ENCODE data around the gene DSCAM.

DSCAM gene

DNA sequence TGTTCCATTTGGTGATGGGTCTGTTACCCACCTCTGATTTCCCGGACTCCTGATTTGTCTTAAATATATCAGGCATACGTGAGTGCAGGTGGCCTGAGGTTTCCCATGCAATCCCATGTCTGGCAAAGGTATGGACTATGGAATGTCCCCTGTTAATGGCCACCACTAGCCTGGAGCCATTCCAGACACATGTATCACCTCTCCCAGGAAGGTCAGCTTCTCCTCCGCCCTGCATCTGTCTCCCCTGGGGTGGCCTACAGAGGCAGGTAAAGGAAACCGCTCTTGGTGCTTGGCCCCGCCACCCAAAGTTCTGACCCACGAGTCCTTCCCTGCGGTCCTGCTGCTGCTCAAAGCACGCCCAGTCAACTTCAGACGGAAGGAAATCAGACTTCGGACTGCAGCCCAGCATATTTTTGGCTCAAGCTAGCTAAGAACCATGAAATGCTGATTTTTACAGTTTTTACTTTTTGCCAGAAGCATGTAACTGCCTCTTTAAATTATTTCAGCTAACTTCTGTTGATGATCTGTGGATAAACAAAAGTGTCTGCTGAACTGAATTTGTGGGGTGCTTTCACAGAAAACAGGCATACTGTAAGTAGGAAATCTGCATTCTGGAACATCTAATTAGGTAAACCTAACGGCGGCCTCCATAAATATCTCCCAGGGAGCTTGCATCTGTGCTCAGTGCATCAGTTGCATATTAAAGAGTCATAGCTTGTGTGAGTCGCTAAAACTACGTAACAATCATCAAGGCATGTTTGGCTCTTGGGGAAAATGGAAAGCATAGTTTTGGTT lies 873.8 kb downstream of the DSCAM start:
- no peak overlapping the region for H2AFZ ChIP-seq (ENCODE audit: low read depth, low read length, severe bottlenecking)
- H3K9ac ChIP-seq (ENCODE audit: low read length): no peak overlapping the region
- H3K79me2 ChIP-seq (ENCODE audit: insufficient read depth, low read length): no peaks in the 10 kb centered on the region
- H3K9me2 ChIP-seq (replicated peaks; ENCODE audit: insufficient read depth, low read length): no peaks in the 10 kb centered on the region
- H3K4me3 ChIP-seq (ENCODE audit: insufficient read depth, low read length, poor library complexity, severe bottlenecking): no peak overlapping the region
- H3K36me3 ChIP-seq (ENCODE audit: low read length): no peaks in the 10 kb centered on the region
- H3F3A ChIP-seq (ENCODE audit: insufficient read depth): no peaks in the 10 kb centered on the region
- H3K9me3 ChIP-seq (ENCODE audit: insufficient read depth, low read length): no peaks in the 10 kb centered on the region
- H3K27me3 ChIP-seq (ENCODE audit: low read length): no peaks in the 10 kb centered on the region
- TF ChIP-seq EZH2phosphoT487 (conservative IDR thresholded peaks at IDR 0.05; ENCODE audit: low read length): no peak
- TF ChIP-seq, protein P1, sequence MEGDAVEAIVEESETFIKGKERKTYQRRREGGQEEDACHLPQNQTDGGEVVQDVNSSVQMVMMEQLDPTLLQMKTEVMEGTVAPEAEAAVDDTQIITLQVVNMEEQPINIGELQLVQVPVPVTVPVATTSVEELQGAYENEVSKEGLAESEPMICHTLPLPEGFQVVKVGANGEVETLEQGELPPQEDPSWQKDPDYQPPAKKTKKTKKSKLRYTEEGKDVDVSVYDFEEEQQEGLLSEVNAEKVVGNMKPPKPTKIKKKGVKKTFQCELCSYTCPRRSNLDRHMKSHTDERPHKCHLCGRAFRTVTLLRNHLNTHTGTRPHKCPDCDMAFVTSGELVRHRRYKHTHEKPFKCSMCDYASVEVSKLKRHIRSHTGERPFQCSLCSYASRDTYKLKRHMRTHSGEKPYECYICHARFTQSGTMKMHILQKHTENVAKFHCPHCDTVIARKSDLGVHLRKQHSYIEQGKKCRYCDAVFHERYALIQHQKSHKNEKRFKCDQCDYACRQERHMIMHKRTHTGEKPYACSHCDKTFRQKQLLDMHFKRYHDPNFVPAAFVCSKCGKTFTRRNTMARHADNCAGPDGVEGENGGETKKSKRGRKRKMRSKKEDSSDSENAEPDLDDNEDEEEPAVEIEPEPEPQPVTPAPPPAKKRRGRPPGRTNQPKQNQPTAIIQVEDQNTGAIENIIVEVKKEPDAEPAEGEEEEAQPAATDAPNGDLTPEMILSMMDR (IDR thresholded peaks at IDR 0.05; ENCODE audit: insufficient read depth, low read length, poor library complexity, severe bottlenecking): no peak
- H3K4me2 ChIP-seq (ENCODE audit: low read depth, low read length, poor library complexity, severe bottlenecking): no peak overlapping the region
- H3K27ac ChIP-seq (ENCODE audit: low read depth, low read length): no peak overlapping the region
- H4K20me1 ChIP-seq (ENCODE audit: low read depth, low read length): no peaks in the 10 kb centered on the region

- Histone ChIP-seq H2AFZ (ENCODE audit: low read depth, low read length, severe bottlenecking) (no peak overlapping the region), H4K20me1 (ENCODE audit: low read depth, low read length) (no peaks in the 10 kb centered on the region), H3K4me3 (ENCODE audit: insufficient read depth, low read length, poor library complexity, severe bottlenecking) (no peak overlapping the region), H3K36me3 (ENCODE audit: low read length) (no peaks in the 10 kb centered on the region), H3K27me3 (ENCODE audit: low read length) (no peaks in the 10 kb centered on the region), H3K27ac (ENCODE audit: low read depth, low read length) (no peak overlapping the region), H3K79me2 (ENCODE audit: insufficient read depth, low read length) (no peaks in the 10 kb centered on the region), H3F3A (ENCODE audit: insufficient read depth) (no peaks in the 10 kb centered on the region), H3K9me2 (replicated peaks; ENCODE audit: insufficient read depth, low read length) (no peaks in the 10 kb centered on the region), H3K9ac (ENCODE audit: low read length) (no peak overlapping the region), H3K9me3 (ENCODE audit: insufficient read depth, low read length) (no peaks in the 10 kb centered on the region), H3K4me2 (ENCODE audit: low read depth, low read length, poor library complexity, severe bottlenecking) (no peak overlapping the region)
- TF ChIP-seq, protein P1 (IDR thresholded peaks at IDR 0.05; ENCODE audit: insufficient read depth, low read length, poor library complexity, severe bottlenecking): no peak
- TF ChIP-seq EZH2phosphoT487 (conservative IDR thresholded peaks at IDR 0.05; ENCODE audit: low read length): no peak
Measured at GRCh38 chr21:39972471-39972870, 874.5 kb downstream of the DSCAM start.

DNA sequence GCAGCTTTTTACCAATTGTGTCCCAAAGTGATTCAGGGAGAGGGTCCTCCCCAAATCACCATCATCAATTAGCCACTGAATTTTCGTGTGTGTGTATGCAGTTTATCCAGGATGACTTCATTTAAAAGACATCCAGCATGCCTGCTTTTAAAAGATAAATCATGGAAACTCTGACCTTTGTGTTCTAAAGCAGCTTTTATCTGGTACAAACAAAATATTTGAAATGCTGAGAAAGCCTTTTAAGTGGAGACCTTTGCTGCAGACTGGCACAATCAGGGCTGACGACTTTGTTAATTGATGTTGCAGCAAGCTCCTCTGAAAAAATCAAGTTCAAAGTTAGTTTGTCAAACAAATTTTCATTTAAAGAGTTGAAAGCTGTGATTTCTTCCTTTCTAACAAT lies 875.0 kb downstream of the DSCAM start:
- Histone ChIP-seq H3K36me3 (ENCODE audit: low read length) (no peaks in the 10 kb centered on the region), H3K27me3 (ENCODE audit: low read length) (no peaks in the 10 kb centered on the region), H2AFZ (ENCODE audit: low read depth, low read length, severe bottlenecking) (no peak overlapping the region), H3K4me3 (ENCODE audit: insufficient read depth, low read length, poor library complexity, severe bottlenecking) (no peak overlapping the region), H3K9me2 (replicated peaks; ENCODE audit: insufficient read depth, low read length) (no peaks in the 10 kb centered on the region), H3K79me2 (ENCODE audit: insufficient read depth, low read length) (no peaks in the 10 kb centered on the region), H4K20me1 (ENCODE audit: low read depth, low read length) (no peaks in the 10 kb centered on the region), H3F3A (ENCODE audit: insufficient read depth) (no peaks in the 10 kb centered on the region), H3K27ac (ENCODE audit: low read depth, low read length) (no peak overlapping the region), H3K9me3 (ENCODE audit: insufficient read depth, low read length) (no peaks in the 10 kb centered on the region), H3K9ac (ENCODE audit: low read length) (no peak overlapping the region), H3K4me2 (ENCODE audit: low read depth, low read length, poor library complexity, severe bottlenecking) (no peak overlapping the region)
- TF ChIP-seq, protein P1 (IDR thresholded peaks at IDR 0.05; ENCODE audit: insufficient read depth, low read length, poor library complexity, severe bottlenecking): no peak
- TF ChIP-seq EZH2phosphoT487 (conservative IDR thresholded peaks at IDR 0.05; ENCODE audit: low read length): no peak

All from SU-DHL-6 (cell line).